Fibroblast of villous mesenchyme (primary cell): ENCODE measurements around the gene FZD2. TPM values are rescaled to one million over a fixed set of nuclear protein-coding genes. Genes with fewer than 3 reads are reported as not detected.
"Not testable (repeated sequence)": the region's sequence is repeated elsewhere in the genome, so short reads cannot be mapped to it uniquely, and the experiment has no call there.

Experiments used
- DNase-seq: peaks from one replicate; pipeline ENCODE4 v3.0.0-alpha.2; 2010; ENCODE audit warnings: low read depth
- H3K4me3 ChIP-seq: 2 replicates; pipeline ENCODE4 v1.5.1; 2011; ENCODE audit warnings: low read depth, mild to moderate bottlenecking, low read length
- CTCF ChIP-seq: IDR thresholded peaks from 2 replicates; pipeline ENCODE4 v1.5.1; 2012; ENCODE audit warnings: low read depth, mild to moderate bottlenecking, low read length; ENCODE audit not compliant: insufficient read depth
- total RNA-seq: library from RNA; depleted of rRNA; stranded (reverse); fragments of >200 nt; gene quantifications from 2 replicates; pipeline ENCODE4 v1.2.3, GENCODE V29; 2012

The FZD2 gene
- total RNA-seq, 1 donor = 36.3 TPM

GRCh38 chr17:44527954-44528353 lies 29.3 kb upstream of the FZD2 start:
- no peak overlapping the region for H3K4me3 ChIP-seq
- DNase-seq = no peak
- TF ChIP-seq CTCF = no peak

GRCh38 chr17:44529864-44530263 lies 27.4 kb upstream of the FZD2 start:
- no peak for TF ChIP-seq CTCF
- no peak for DNase-seq
- no peak overlapping the region for H3K4me3 ChIP-seq

- DNase-seq = no peak
- TF ChIP-seq CTCF = no peak
- H3K4me3 ChIP-seq = no peak overlapping the region
Measured at GRCh38 chr17:44530896-44531418, 26.3 kb upstream of the FZD2 start.

- TF ChIP-seq CTCF = peak; percentile 93
- DNase-seq = peak; percentile 92
- peak overlapping the region; percentile 12 for H3K4me3 ChIP-seq
Measured at GRCh38 chr17:44533533-44534246, 23.6 kb upstream of the FZD2 start.

GRCh38 chr17:44536090-44536953 lies 21.0 kb upstream of the FZD2 start:
- DNase-seq = peak; percentile 61
- no peak for TF ChIP-seq CTCF
- no peak overlapping the region for H3K4me3 ChIP-seq

- not testable (repeated sequence) for H3K4me3 ChIP-seq, DNase-seq
Measured at GRCh38 chr17:44537922-44538321, 19.4 kb upstream of the FZD2 start.

- H3K4me3 ChIP-seq = no peak overlapping the region
Measured at GRCh38 chr17:44539673-44540072, 17.6 kb upstream of the FZD2 start.

More at GRCh38 chr17:44539673-44540072, 17.6 kb upstream of the FZD2 start:
- DNase-seq = no peak
- no peak for TF ChIP-seq CTCF
